Measurements from ENCODE around the gene VPS8.

- TF ChIP-seq, protein P1, sequence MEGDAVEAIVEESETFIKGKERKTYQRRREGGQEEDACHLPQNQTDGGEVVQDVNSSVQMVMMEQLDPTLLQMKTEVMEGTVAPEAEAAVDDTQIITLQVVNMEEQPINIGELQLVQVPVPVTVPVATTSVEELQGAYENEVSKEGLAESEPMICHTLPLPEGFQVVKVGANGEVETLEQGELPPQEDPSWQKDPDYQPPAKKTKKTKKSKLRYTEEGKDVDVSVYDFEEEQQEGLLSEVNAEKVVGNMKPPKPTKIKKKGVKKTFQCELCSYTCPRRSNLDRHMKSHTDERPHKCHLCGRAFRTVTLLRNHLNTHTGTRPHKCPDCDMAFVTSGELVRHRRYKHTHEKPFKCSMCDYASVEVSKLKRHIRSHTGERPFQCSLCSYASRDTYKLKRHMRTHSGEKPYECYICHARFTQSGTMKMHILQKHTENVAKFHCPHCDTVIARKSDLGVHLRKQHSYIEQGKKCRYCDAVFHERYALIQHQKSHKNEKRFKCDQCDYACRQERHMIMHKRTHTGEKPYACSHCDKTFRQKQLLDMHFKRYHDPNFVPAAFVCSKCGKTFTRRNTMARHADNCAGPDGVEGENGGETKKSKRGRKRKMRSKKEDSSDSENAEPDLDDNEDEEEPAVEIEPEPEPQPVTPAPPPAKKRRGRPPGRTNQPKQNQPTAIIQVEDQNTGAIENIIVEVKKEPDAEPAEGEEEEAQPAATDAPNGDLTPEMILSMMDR (conservative IDR thresholded peaks at IDR 0.05 in 1 of 2, IDR thresholded peaks at IDR 0.05 in 1 of 2; ENCODE audit: low read depth in 1 of 2, low read length in 2 of 2): no peak
- no peak for TF ChIP-seq EZH2 (IDR thresholded peaks at IDR 0.05; ENCODE audit: low read length, missing control alignments)
Measured at GRCh38 chr3:185076219-185076618, 264.3 kb downstream of the VPS8 start.
